ENCODE measurements around the gene SERPINB5.

Gene SERPINB5

DNA sequence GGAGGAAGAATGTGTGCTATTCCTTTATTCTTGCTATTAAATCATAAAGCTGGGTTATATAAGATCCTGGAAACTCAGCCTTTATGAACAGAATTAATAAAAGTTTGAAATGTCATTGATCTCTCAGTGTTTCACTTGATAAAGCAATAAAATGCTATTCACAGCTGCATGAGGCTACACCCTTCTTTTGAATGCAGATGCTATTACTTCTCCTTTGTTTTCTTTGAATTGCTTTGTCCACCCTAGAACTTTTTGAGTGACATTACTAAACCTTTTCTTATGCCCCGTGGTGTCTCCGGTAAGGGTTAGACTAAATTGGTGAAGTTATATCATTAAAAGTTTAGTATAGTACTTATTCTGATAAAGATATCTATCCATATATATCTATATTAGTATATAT lies 18.9 kb downstream of the SERPINB5 start:
- in situ Hi-C loops (cut with HindIII; ENCODE audit: low sequenced_read_pairs) = no loop called here
- TF ChIP-seq, protein P1, sequence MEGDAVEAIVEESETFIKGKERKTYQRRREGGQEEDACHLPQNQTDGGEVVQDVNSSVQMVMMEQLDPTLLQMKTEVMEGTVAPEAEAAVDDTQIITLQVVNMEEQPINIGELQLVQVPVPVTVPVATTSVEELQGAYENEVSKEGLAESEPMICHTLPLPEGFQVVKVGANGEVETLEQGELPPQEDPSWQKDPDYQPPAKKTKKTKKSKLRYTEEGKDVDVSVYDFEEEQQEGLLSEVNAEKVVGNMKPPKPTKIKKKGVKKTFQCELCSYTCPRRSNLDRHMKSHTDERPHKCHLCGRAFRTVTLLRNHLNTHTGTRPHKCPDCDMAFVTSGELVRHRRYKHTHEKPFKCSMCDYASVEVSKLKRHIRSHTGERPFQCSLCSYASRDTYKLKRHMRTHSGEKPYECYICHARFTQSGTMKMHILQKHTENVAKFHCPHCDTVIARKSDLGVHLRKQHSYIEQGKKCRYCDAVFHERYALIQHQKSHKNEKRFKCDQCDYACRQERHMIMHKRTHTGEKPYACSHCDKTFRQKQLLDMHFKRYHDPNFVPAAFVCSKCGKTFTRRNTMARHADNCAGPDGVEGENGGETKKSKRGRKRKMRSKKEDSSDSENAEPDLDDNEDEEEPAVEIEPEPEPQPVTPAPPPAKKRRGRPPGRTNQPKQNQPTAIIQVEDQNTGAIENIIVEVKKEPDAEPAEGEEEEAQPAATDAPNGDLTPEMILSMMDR (IDR thresholded peaks at IDR 0.05; ENCODE audit: low read depth, low read length, missing control alignments) = no peak
- no peak for DNase-seq (ENCODE audit: low read depth)
- no peak overlapping the region for H3K4me3 ChIP-seq (ENCODE audit: low read depth, low read length)

DNA sequence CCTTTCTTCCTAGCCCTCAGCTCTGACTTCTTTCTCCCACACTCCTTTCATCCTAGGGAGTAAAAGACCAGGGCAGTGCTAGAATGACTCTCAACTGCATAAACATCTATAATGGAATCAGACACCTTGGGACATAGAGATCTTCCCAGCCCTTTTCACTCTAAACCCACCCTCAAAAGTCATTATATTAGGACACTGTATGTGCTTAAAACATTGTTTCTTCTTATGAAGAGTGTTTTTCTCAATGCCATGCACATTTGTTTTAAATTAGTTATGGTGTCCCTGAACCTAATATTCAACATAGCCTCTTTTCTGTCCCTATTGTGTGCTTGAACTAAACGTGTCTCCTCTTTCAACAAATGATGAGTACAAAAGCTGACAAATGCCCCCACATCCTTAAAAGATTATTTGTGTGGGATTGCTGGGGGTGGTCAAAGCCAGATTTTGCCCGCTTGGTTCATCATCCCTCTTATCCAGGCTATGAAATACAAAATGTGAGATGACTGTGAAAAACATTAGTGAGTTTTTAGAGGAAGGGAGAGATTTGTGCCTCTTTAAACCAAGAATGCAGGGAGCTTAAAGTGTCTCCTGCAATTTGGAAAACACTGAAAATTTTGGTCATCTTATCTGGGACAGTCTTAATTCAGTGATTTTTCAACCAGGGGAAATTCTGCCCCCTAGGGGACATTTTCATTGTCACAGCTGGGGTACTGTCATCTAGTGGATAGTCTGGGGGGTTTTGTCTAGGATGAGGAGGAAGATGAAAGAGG lies 29.0 kb downstream of the SERPINB5 start:
- DNase-seq (ENCODE audit: low read depth) = no peak
- in situ Hi-C loops (cut with HindIII; ENCODE audit: low sequenced_read_pairs) = loop anchor here (25.0 kb wide), 1 partner anchor 332 kb away; no protein-coding TSS in a partner anchor
- TF ChIP-seq, protein P1 (IDR thresholded peaks at IDR 0.05; ENCODE audit: low read depth, low read length, missing control alignments) = peak; percentile 49
- H3K4me3 ChIP-seq (ENCODE audit: low read depth, low read length) = no peak overlapping the region

DNA sequence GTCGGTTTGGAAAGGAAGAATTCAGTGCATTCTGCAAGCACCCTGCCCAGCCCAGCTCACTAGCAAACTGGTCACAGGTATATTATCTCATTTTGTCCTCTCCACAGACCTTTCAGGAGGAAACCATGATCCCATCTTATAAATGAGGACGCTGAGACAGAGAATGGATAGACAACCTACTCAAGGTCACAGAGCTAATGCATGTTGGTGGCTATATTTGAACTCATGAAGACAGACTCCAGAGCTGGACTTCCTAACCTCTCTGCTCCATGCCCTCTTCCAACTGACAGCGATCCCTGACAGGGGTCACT lies 29.5 kb downstream of the SERPINB5 start:
- TF ChIP-seq, protein P1 (IDR thresholded peaks at IDR 0.05; ENCODE audit: low read depth, low read length, missing control alignments) = no peak
- DNase-seq (ENCODE audit: low read depth) = no peak
- in situ Hi-C loops (cut with HindIII; ENCODE audit: low sequenced_read_pairs) = loop anchor here (25.0 kb wide), 1 partner anchor 331 kb away; no protein-coding TSS in a partner anchor
- no peak overlapping the region for H3K4me3 ChIP-seq (ENCODE audit: low read depth, low read length)

DNA sequence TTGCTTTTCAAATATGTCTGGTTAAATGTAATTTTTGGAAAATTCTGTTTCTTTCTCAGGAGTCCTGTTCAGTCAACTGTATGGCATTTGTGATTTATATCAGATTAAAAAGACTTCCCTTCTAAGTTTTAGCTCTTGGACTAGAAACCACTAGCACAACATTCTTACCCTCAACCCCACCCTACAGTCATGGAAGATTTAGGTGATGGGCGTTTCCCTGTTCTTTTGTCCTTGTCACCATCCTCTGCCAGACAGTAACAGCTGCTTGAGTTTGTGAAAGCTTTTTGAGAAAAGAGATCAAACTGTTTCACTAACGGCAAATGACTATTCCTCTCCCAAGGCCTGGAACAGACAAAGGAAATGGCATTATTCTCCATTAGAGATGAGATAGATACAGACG lies 31.8 kb downstream of the SERPINB5 start:
- no peak for DNase-seq (ENCODE audit: low read depth)
- TF ChIP-seq, protein P1 (IDR thresholded peaks at IDR 0.05; ENCODE audit: low read depth, low read length, missing control alignments) = no peak
- H3K4me3 ChIP-seq (ENCODE audit: low read depth, low read length) = no peak overlapping the region
- in situ Hi-C loops (cut with HindIII; ENCODE audit: low sequenced_read_pairs) = loop anchor here (25.0 kb wide), 1 partner anchor 329 kb away; no protein-coding TSS in a partner anchor

DNA sequence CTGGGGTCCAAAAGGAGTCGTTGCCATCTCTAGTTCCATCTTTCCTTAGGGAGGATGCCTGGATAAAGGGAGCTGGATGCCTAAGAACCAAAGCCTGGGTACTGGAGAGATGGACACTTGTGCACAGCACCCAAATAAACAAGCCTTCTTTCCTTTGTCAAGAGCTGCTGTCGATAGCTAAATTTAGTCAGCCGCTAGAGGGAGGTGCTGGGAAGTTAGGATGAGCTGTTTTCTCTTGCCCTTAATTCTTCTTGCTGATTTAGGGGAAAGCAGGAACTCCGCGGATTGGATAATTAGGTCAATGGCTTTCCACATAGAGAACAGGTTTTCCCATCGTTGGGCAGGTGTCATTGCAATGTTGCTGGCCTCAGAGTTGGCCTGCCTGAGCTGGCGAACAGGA lies 34.5 kb downstream of the SERPINB5 start:
- H3K4me3 ChIP-seq (ENCODE audit: low read depth, low read length) = no peak overlapping the region
- TF ChIP-seq, protein P1 (IDR thresholded peaks at IDR 0.05; ENCODE audit: low read depth, low read length, missing control alignments) = peak; percentile 72
- in situ Hi-C loops (cut with HindIII; ENCODE audit: low sequenced_read_pairs) = loop anchor here (25.0 kb wide), 1 partner anchor 326 kb away; no protein-coding TSS in a partner anchor
- DNase-seq (ENCODE audit: low read depth) = peak; percentile 13

DNA sequence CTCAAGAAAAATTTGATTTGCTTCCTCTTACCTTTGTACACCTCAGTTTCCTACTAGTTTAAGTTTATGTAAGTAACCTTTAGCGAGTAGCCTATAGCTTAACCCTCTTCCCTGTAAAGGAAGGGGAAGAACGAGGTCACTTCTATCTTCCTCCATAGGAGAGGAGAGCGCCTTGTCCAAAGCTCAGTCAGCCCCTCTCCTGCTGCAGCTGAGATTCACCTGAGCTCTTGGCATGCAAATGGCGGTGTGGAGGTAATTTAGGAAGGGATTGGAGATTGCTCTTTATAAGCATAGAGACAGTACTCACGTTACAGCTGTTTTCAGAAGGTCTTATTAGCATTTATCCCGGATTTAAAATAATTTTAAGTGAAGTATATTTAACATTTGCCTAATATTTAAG lies 37.6 kb downstream of the SERPINB5 start:
- TF ChIP-seq, protein P1 (IDR thresholded peaks at IDR 0.05; ENCODE audit: low read depth, low read length, missing control alignments) = no peak
- no peak overlapping the region for H3K4me3 ChIP-seq (ENCODE audit: low read depth, low read length)
- DNase-seq (ENCODE audit: low read depth) = no peak
- in situ Hi-C loops (cut with HindIII; ENCODE audit: low sequenced_read_pairs) = loop anchor here (25.0 kb wide), 1 partner anchor 323 kb away; no protein-coding TSS in a partner anchor

All from astrocyte of the cerebellum (primary cell).